K562 (cell line): Measurements from ENCODE around the gene QKI.

Source experiments
- BCOR ChIP-seq: fragments of 450-650 bp; IDR thresholded peaks from 2 replicates; pipeline ENCODE4 v1.6.1; 2016
- CREM ChIP-seq: IDR thresholded peaks from 2 replicates; pipeline ENCODE4 v1.6.1; 2014; ENCODE audit warnings: antibody characterized with exemption, low read depth
- E2F6 ChIP-seq, 2 experiments: IDR thresholded peaks; 2 replicates each; pipeline ENCODE4 v1.6.1; 2011; ENCODE audit warnings: borderline replicate concordance in 1 of 2, control low read depth in 1 of 2, low read depth in 1 of 2, low read length in 1 of 2, mild to moderate bottlenecking in 1 of 2, mixed read lengths in 1 of 2, moderate library complexity in 1 of 2; ENCODE audit not compliant: insufficient read depth in 1 of 2, insufficient read length in 1 of 2, poor library complexity in 1 of 2, severe bottlenecking in 1 of 2; ENCODE audit errors: extremely low read depth in 1 of 2
- GTF2F1 ChIP-seq: IDR thresholded peaks from 2 replicates; pipeline ENCODE4 v1.6.1; 2011; ENCODE audit warnings: low read depth, low read length, improper control_type of control experiment
- KAT2B ChIP-seq: IDR thresholded peaks from one replicate; pipeline ENCODE4 v1.6.1; 2012; ENCODE audit warnings: low read depth, mild to moderate bottlenecking, control low read depth, inconsistent platforms, low read length, moderate library complexity
- KDM1A ChIP-seq, 2 experiments: fragments of 450-650 bp; IDR thresholded peaks; 2 replicates each; pipeline ENCODE4 v1.6.1; 2016; ENCODE audit warnings: mild to moderate bottlenecking in 2 of 2
- MAX ChIP-seq: sonication (generic); formaldehyde crosslinking; IDR thresholded peaks from 2 replicates; pipeline ENCODE4 v1.9.0; 2022; ENCODE audit warnings: mild to moderate bottlenecking, missing genetic modification reagents
- MYC ChIP-seq, 2 experiments: fragments of 250-450 bp in 1 of 2; sonication (Bioruptor Pico) in 1 of 2; IDR thresholded peaks; 2 replicates each; pipeline versions ENCODE4 v1.5.1 to v1.6.1; 2012 to 2021; ENCODE audit warnings: low read depth in 2 of 2, borderline replicate concordance in 1 of 2, improper control_type of control experiment in 1 of 2, low read length in 1 of 2, mild to moderate bottlenecking in 1 of 2, moderate library complexity in 1 of 2
- NFIC ChIP-seq: fragments of 450-650 bp; IDR thresholded peaks from 2 replicates; pipeline ENCODE4 v1.6.1; 2017; ENCODE audit warnings: mild to moderate bottlenecking, inconsistent platforms
- RBM39 ChIP-seq: fragments of 200-400 bp; formaldehyde crosslinking; optimal IDR thresholded peaks from 2 replicates; pipeline ENCODE3; 2018; ENCODE audit warnings: low read depth, low read length
- SOX6 ChIP-seq: fragments of 450-650 bp; IDR thresholded peaks from 2 replicates; pipeline ENCODE4 v1.6.1; 2014; ENCODE audit warnings: mild to moderate bottlenecking
- SREBF2 ChIP-seq: sonication (generic); formaldehyde crosslinking; IDR thresholded peaks from 2 replicates; pipeline ENCODE4 v1.4.0; 2020; ENCODE audit warnings: mild to moderate bottlenecking, missing genetic modification reagents
- ZKSCAN1 ChIP-seq: fragments of 150-350 bp; IDR thresholded peaks from 2 replicates; pipeline ENCODE4 v1.6.1; 2016; ENCODE audit warnings: low read depth, low read length
- TF ChIP-seq, protein P1 (sequence below), 3 experiments: IDR thresholded peaks in 2 of 3; conservative IDR thresholded peaks in 1 of 3; 2 replicates each; pipeline ENCODE4 v1.5.1; 2011 to 2012; ENCODE audit warnings: low read length in 3 of 3, mild to moderate bottlenecking in 3 of 3, control low read depth in 2 of 3, improper control_type of control experiment in 1 of 3, inconsistent platforms in 1 of 3, low read depth in 1 of 3, mixed read lengths in 1 of 3, moderate library complexity in 1 of 3; ENCODE audit not compliant: insufficient read depth in 2 of 3

GRCh38 chr6:163413345-163414116 is 987 bp upstream of the QKI start:
- TF ChIP-seq KDM1A (IDR thresholded peaks at IDR 0.05) (no peak), NFIC (peak; percentile 87), SOX6 (peak; percentile 54), SREBF2 (CRISPR knock-in tag) (no peak), KAT2B (no peak), ZKSCAN1 (no peak), GTF2F1 (no peak; the same call in 1 of the 2 replicates), MYC (IDR thresholded peaks at IDR 0.05; ENCODE audit: low read depth, low read length) (peak; percentile 84), MYC (CRISPR knock-in tag; IDR thresholded peaks at IDR 0.05; ENCODE audit: borderline replicate concordance, low read depth) (no peak), CREM (peak; percentile 71), BCOR (no peak), E2F6 (IDR thresholded peaks at IDR 0.05; ENCODE audit: borderline replicate concordance in 1 of 2, extremely low read depth in 1 of 2, insufficient read depth in 1 of 2, insufficient read length in 1 of 2, low read depth in 1 of 2, low read length in 1 of 2, poor library complexity in 1 of 2, severe bottlenecking in 1 of 2) (peak; percentile 93 to 99), MAX (CRISPR knock-in tag) (peak; percentile 77), RBM39 (no peak)
- TF ChIP-seq, protein P1, sequence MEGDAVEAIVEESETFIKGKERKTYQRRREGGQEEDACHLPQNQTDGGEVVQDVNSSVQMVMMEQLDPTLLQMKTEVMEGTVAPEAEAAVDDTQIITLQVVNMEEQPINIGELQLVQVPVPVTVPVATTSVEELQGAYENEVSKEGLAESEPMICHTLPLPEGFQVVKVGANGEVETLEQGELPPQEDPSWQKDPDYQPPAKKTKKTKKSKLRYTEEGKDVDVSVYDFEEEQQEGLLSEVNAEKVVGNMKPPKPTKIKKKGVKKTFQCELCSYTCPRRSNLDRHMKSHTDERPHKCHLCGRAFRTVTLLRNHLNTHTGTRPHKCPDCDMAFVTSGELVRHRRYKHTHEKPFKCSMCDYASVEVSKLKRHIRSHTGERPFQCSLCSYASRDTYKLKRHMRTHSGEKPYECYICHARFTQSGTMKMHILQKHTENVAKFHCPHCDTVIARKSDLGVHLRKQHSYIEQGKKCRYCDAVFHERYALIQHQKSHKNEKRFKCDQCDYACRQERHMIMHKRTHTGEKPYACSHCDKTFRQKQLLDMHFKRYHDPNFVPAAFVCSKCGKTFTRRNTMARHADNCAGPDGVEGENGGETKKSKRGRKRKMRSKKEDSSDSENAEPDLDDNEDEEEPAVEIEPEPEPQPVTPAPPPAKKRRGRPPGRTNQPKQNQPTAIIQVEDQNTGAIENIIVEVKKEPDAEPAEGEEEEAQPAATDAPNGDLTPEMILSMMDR (IDR thresholded peaks at IDR 0.05 in 2 of 3, conservative IDR thresholded peaks at IDR 0.05 in 1 of 3; ENCODE audit: insufficient read depth in 2 of 3, low read depth in 1 of 3, low read length in 3 of 3): 0 out of 6 replicates have a peak, but pooled peaks of 1 of the 3 experiments have one; percentile 6
